Measurements from ENCODE around the gene CBY1. TPM values are rescaled to one million over a fixed set of nuclear protein-coding genes. Genes with fewer than 3 reads are reported as not detected.

The CBY1 gene
- total and polyA plus RNA-seq, 10 of the 15 experiments (the other 5 are each of a cell fraction or from before 2014, with no cell fraction given), result 7.3 to 18.6 (median 11.9) TPM

GRCh38 chr22:38706101-38706900, 49.9 kb downstream of the CBY1 start (continued):
- TF ChIP-seq PRDM15 (CRISPR knock-in tag; IDR thresholded peaks at IDR 0.05), result no peak
- TF ChIP-seq ZZZ3 (IDR thresholded peaks at IDR 0.05; ENCODE audit: control insufficient read depth, insufficient read length, low read depth), result no peak

DNA sequence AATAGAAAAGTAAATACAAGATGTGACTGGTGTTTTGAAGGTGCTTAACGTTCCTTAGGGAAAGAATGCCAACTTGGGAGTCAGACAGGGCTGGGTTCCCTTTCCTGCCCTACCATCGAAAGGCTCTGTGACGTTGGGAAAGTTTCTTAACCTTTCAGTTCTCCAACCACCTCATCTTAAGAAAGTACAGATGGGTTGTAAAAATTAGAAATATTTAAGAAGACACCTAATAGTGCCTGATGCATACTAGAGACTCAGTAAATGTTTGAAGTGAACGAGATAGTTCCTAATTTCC, 50.4 kb downstream of the CBY1 start:
- WGBS (ENCODE audit: insufficient coverage, insufficient replicate concordance, low lambda C conversion rate, missing lambda C conversion rate), result under 1% methylated on average over 4 of the region's 4 CpGs
- intact Hi-C loops (cut with micrococcal nuclease; ENCODE audit: unreplicated experiment) (loop anchor here (10.0 kb wide), 1 partner anchor 202 kb away; the partner anchor contains the start of gene DDX17), in situ Hi-C loops (cut with MboI) (no loop called here)
- H3K36me3 ChIP-seq (ENCODE audit: control insufficient read depth in 2 of 2, insufficient read depth in 2 of 2, low read length in 1 of 2), result peaks cover 0 to 6% of the 10 kb centered on the region in 2 experiments; a peak in 3 of 4 replicates
- SMC1A ChIA-PET (ENCODE audit: uncharacterized antibody, unreplicated experiment), result interaction anchor here (0.5 to 5.5 kb wide), 9 partner anchors 10 to 515 kb away, joined by 3 to 54 read pairs (median 4); partner anchors contain the start of gene TOMM22
- peaks cover 21% of the 10 kb centered on the region for H3K4me1 ChIP-seq (ENCODE audit: control insufficient read depth, insufficient read depth, low read length)
- POLR2A ChIA-PET, result interaction anchor here (0.6 to 3.3 kb wide), 6 partner anchors 9 to 234 kb away, joined by 3 to 39 read pairs (median 10); partner anchors contain the start of gene TOMM22
- peak overlapping the region; percentile 60 for H3K4me2 ChIP-seq (ENCODE audit: control insufficient read depth, insufficient read depth)
- H3K9ac ChIP-seq (ENCODE audit: control insufficient read depth, insufficient read depth, low read length), result peak overlapping the region; percentile 89
- H4K20me1 ChIP-seq (ENCODE audit: control insufficient read depth, insufficient read depth), result peaks cover 12% of the 10 kb centered on the region
- no peaks in the 10 kb centered on the region for H3K9me3 ChIP-seq (replicated peaks; ENCODE audit: control insufficient read depth, insufficient read depth, low read length)
- no peak overlapping the region for H2AFZ ChIP-seq (ENCODE audit: control insufficient read depth, low read depth, low read length)
- no peak for FAIRE-seq
- no peak for ATAC-seq
- no peak for DNase-seq (ENCODE audit: low read depth, low spot score)
- H3K27ac ChIP-seq (ENCODE audit: control insufficient read depth, insufficient read depth), result peak overlapping the region; percentile 85
- peaks cover 59% of the 10 kb centered on the region for H3K79me2 ChIP-seq (ENCODE audit: control insufficient read depth, insufficient read depth, low read length)
- CTCF ChIA-PET, result interaction anchor here (1.8 to 3.1 kb wide), 6 partner anchors 8 to 163 kb away, joined by 5 to 17 read pairs (median 10); partner anchors contain the start of gene TOMM22
- H3K4me3 ChIP-seq, result peak overlapping the region; percentile 95
- RAD21 ChIA-PET (ENCODE audit: unreplicated experiment), result interaction anchor here (1.0 to 4.1 kb wide), 5 partner anchors 9 to 655 kb away, joined by 3 to 30 read pairs (median 8); no protein-coding TSS in a partner anchor
- H3K27me3 ChIP-seq (replicated peaks in 1 of 2; ENCODE audit: control insufficient read depth in 2 of 2, insufficient read depth in 2 of 2, low read length in 1 of 2), result no peaks in the 10 kb centered on the region
- BruUV-seq (replicated peaks), result no TSS peak
- no peak for TF ChIP-seq FOXK2 (IDR thresholded peaks at IDR 0.05)
- TF ChIP-seq EP300 (IDR thresholded peaks at IDR 0.05; ENCODE audit: borderline replicate concordance in 1 of 2, control insufficient read depth in 1 of 2, low read depth in 2 of 2, low read length in 2 of 2), result no peak
- TF ChIP-seq RAD51 (IDR thresholded peaks at IDR 0.05), result no peak
- TF ChIP-seq ZNF592 (IDR thresholded peaks at IDR 0.05), result no peak
- TF ChIP-seq ZNF217 (IDR thresholded peaks at IDR 0.05), result no peak
- TF ChIP-seq ZBTB11 (CRISPR knock-in tag; IDR thresholded peaks at IDR 0.05), result no peak
